H9 (cell line): ENCODE data around the gene HEPN1. TPM values are rescaled to one million over a fixed set of nuclear protein-coding genes. Genes with fewer than 3 reads are reported as not detected.

Experiments used
- DNase-seq: peaks from one replicate; pipeline ENCODE4 v3.0.0-alpha.2; 2017
- H2AFZ ChIP-seq: one replicate; pipeline ENCODE4 v1.6.1; 2013; ENCODE audit warnings: mild to moderate bottlenecking, low read length, control low read depth, moderate library complexity
- H2AK5ac ChIP-seq: 2 replicates; pipeline ENCODE4 v1.6.1; 2013; ENCODE audit warnings: low read length, control low read depth, mixed read lengths; ENCODE audit not compliant: insufficient read length
- H2BK120ac ChIP-seq: one replicate; pipeline ENCODE4 v1.6.1; 2013; ENCODE audit warnings: low read depth, mild to moderate bottlenecking, low read length, control low read depth, inconsistent platforms; ENCODE audit not compliant: poor library complexity, severe bottlenecking
- H2BK12ac ChIP-seq: 2 replicates; pipeline ENCODE4 v1.6.1; 2013; ENCODE audit warnings: low read length, control low read depth, mixed read lengths, low read depth; ENCODE audit not compliant: insufficient read length
- H2BK15ac ChIP-seq: 2 replicates; pipeline ENCODE4 v1.6.1; 2013; ENCODE audit warnings: low read depth, low read length, control low read depth
- H2BK20ac ChIP-seq: one replicate; pipeline ENCODE4 v1.6.1; 2013; ENCODE audit warnings: low read depth, mild to moderate bottlenecking, low read length, control low read depth, inconsistent platforms; ENCODE audit not compliant: poor library complexity, severe bottlenecking
- H2BK5ac ChIP-seq: 2 replicates; pipeline ENCODE4 v1.6.1; 2013; ENCODE audit warnings: low read length, control low read depth, mixed read lengths; ENCODE audit not compliant: insufficient read length
- H3K14ac ChIP-seq: 2 replicates; pipeline ENCODE4 v1.6.1; 2013; ENCODE audit warnings: low read length, control low read depth; ENCODE audit not compliant: insufficient read depth
- H3K18ac ChIP-seq: 2 replicates; pipeline ENCODE4 v1.6.1; 2013; ENCODE audit warnings: low read depth, mild to moderate bottlenecking, mixed read lengths, low read length, control low read depth; ENCODE audit not compliant: insufficient read length
- H3K23ac ChIP-seq: 2 replicates; pipeline ENCODE4 v1.6.1; 2013; ENCODE audit warnings: low read length, control low read depth, mixed read lengths, low read depth; ENCODE audit not compliant: insufficient read length
- H3K23me2 ChIP-seq: 2 replicates; pipeline ENCODE4 v1.6.1; 2013; ENCODE audit warnings: low read depth, mild to moderate bottlenecking, mixed read lengths, low read length, control low read depth; ENCODE audit not compliant: insufficient read length, poor library complexity, severe bottlenecking
- H3K27ac ChIP-seq: 2 replicates; pipeline ENCODE4 v1.5.1; 2013; ENCODE audit warnings: low read length, control low read depth, mixed read lengths, low read depth; ENCODE audit not compliant: insufficient read length
- H3K27me3 ChIP-seq: 2 replicates; pipeline ENCODE4 v1.6.1; 2013; ENCODE audit warnings: low read length, control low read depth, inconsistent platforms; ENCODE audit not compliant: insufficient read depth
- H3K4ac ChIP-seq: 2 replicates; pipeline ENCODE4 v1.6.1; 2013; ENCODE audit warnings: low read depth, mild to moderate bottlenecking, control low read depth, inconsistent platforms, low read length, moderate library complexity
- H3K4me1 ChIP-seq: 2 replicates; pipeline ENCODE4 v1.6.1; 2013; ENCODE audit warnings: low read length, control low read depth, inconsistent platforms; ENCODE audit not compliant: insufficient read depth
- H3K4me2 ChIP-seq: 2 replicates; pipeline ENCODE4 v1.6.1; 2013; ENCODE audit warnings: low read length, control low read depth, mixed read lengths; ENCODE audit not compliant: insufficient read length, insufficient read depth
- H3K56ac ChIP-seq: 2 replicates; pipeline ENCODE4 v1.6.1; 2013; ENCODE audit warnings: low read depth, mild to moderate bottlenecking, mixed read lengths, low read length, control low read depth; ENCODE audit not compliant: insufficient read length
- H3K79me1 ChIP-seq: 2 replicates; pipeline ENCODE4 v1.6.1; 2013; ENCODE audit warnings: low read depth, mild to moderate bottlenecking, moderate library complexity, low read length, control low read depth, inconsistent platforms; ENCODE audit not compliant: insufficient read depth, poor library complexity, severe bottlenecking
- H3K79me2 ChIP-seq: 2 replicates; pipeline ENCODE4 v1.6.1; 2013; ENCODE audit warnings: low read length, control low read depth, inconsistent platforms; ENCODE audit not compliant: insufficient read depth
- H3K9ac ChIP-seq: 2 replicates; pipeline ENCODE4 v1.6.1; 2013; ENCODE audit warnings: low read length, control low read depth, mixed read lengths; ENCODE audit not compliant: insufficient read length; ENCODE audit errors: extremely low read depth
- H3K9me3 ChIP-seq: one replicate; pipeline ENCODE4 v1.6.1; 2013; ENCODE audit warnings: low read depth, low read length, inconsistent platforms; ENCODE audit not compliant: control insufficient read depth
- H3T11ph ChIP-seq: one replicate; pipeline ENCODE4 v1.6.1; 2013; ENCODE audit warnings: mild to moderate bottlenecking, low read length, control low read depth, inconsistent platforms
- H4K20me1 ChIP-seq: one replicate; pipeline ENCODE4 v1.6.1; 2013; ENCODE audit not compliant: control insufficient read depth, insufficient read length, insufficient read depth
- H4K5ac ChIP-seq: 2 replicates; pipeline ENCODE4 v1.6.1; 2013; ENCODE audit warnings: low read depth, mild to moderate bottlenecking, mixed read lengths, low read length, control low read depth; ENCODE audit not compliant: insufficient read length
- H4K8ac ChIP-seq: replicated peaks from 2 replicates; pipeline ENCODE4 v1.6.1; 2013; ENCODE audit warnings: low read length, control low read depth, mixed read lengths, low read depth; ENCODE audit not compliant: insufficient read length
- H4K91ac ChIP-seq: 2 replicates; pipeline ENCODE4 v1.6.1; 2013; ENCODE audit warnings: low read depth, mild to moderate bottlenecking, moderate library complexity, mixed read lengths, low read length, control low read depth; ENCODE audit not compliant: insufficient read length
- H3K27ac Mint-ChIP-seq, 3 experiments: 2 replicates in 2 of 3; 3 replicates in 1 of 3; pipeline ENCODE4 v1.8.0; 2020 to 2021; ENCODE audit warnings: mixed read lengths in 3 of 3, mild to moderate bottlenecking in 1 of 3, moderate library complexity in 1 of 3
- H3K27me3 Mint-ChIP-seq: 2 replicates; pipeline ENCODE4 v1.8.0; 2021; ENCODE audit warnings: low read depth, mild to moderate bottlenecking, moderate library complexity, mixed read lengths
- H3K36me3 Mint-ChIP-seq, 3 experiments: 2 replicates in 2 of 3; 3 replicates in 1 of 3; pipeline ENCODE4 v1.8.0; 2020 to 2021; ENCODE audit warnings: low read depth in 3 of 3, mixed read lengths in 3 of 3; ENCODE audit not compliant: insufficient read depth in 1 of 3
- H3K4me1 Mint-ChIP-seq, 2 experiments: 2 replicates each; pipeline ENCODE4 v1.8.0; 2020; ENCODE audit warnings: mixed read lengths in 2 of 2
- H3K4me3 Mint-ChIP-seq, 2 experiments: 2 replicates in 1 of 2; 3 replicates in 1 of 2; pipeline ENCODE4 v1.8.0; 2020 to 2021; ENCODE audit warnings: mild to moderate bottlenecking in 2 of 2, mixed read lengths in 2 of 2, moderate library complexity in 1 of 2
- H3K9me3 Mint-ChIP-seq, 2 experiments: 2 replicates in 1 of 2; 3 replicates in 1 of 2; pipeline ENCODE4 v1.8.0; 2020; ENCODE audit warnings: mild to moderate bottlenecking in 2 of 2, mixed read lengths in 2 of 2, moderate library complexity in 1 of 2
- CTCF ChIP-seq: fragments of 200-600 bp; sonication (generic); conservative IDR thresholded peaks from 3 replicates; pipeline ENCODE4 v1.8.0; 2021; ENCODE audit warnings: antibody characterized with exemption, mild to moderate bottlenecking
- total RNA-seq: library from RNA; stranded (reverse); gene quantifications from 2 replicates; pipeline ENCODE4 v1.2.1, GENCODE V29; 2021

The HEPN1 gene
- total RNA-seq, 1 experiment from 2014 or later, result not detected

- Histone ChIP-seq H2BK12ac (no peak overlapping the region), H3K79me2 (no peaks in the 10 kb centered on the region), H3K79me1 (no peaks in the 10 kb centered on the region), H3K4ac (no peak overlapping the region), H4K20me1 (no peaks in the 10 kb centered on the region), H3K56ac (no peak overlapping the region), H2BK20ac (no peak overlapping the region), H2AK5ac (no peak overlapping the region), H3K9me3 (no peaks in the 10 kb centered on the region), H3K14ac (no peak overlapping the region), H3K4me1 (no peaks in the 10 kb centered on the region), H3K27ac (no peak overlapping the region), H3K4me2 (no peak overlapping the region), H3K9ac (no peak overlapping the region), H3K23ac (no peak overlapping the region), H3K18ac (no peak overlapping the region), H4K5ac (no peak overlapping the region), H3K27me3 (peaks cover 17% of the 10 kb centered on the region; the same call in 1 of the 2 replicates), H2BK15ac (no peak overlapping the region), H2BK5ac (no peak overlapping the region), H4K8ac (no peak overlapping the region), H3T11ph (no peak overlapping the region), H2BK120ac (no peak overlapping the region), H2AFZ (no peak overlapping the region), H4K91ac (no peak overlapping the region), H3K23me2 (no peaks in the 10 kb centered on the region)
- Mint-ChIP-seq H3K4me3 (no peak overlapping the region), H3K27me3 (peaks cover 71% of the 10 kb centered on the region), H3K36me3 (no peaks in the 10 kb centered on the region; a peak in 1 of 7 replicates), H3K9me3 (peaks cover 0 to 9% of the 10 kb centered on the region in 2 experiments; a peak in 2 of 5 replicates), H3K27ac (no peak overlapping the region), H3K4me1 (peaks cover 0 to 3% of the 10 kb centered on the region in 2 experiments; a peak in 2 of 4 replicates)
- TF ChIP-seq CTCF, result no peak
- no peak for DNase-seq
Observed at GRCh38 chr11:124923296-124923695, 4.2 kb downstream of the HEPN1 start.
